GM10266 (cell line): ENCODE results near the gene PITPNM3.
A peak's percentile ranks its signal among the peaks of the same experiment; 100 is the strongest.
"Not testable (repeated sequence)": the region's sequence is repeated elsewhere in the genome, so short reads cannot be mapped to it uniquely, and the experiment has no call there.

ENCODE experiments used
- DNase-seq: peaks from one replicate; pipeline ENCODE4 v3.0.0; 2012; ENCODE audit errors: extremely low spot score
- TF ChIP-seq, protein P1 (sequence below): IDR thresholded peaks from 2 replicates; pipeline ENCODE4 v1.5.1; 2012; ENCODE audit warnings: mild to moderate bottlenecking, low read depth; ENCODE audit not compliant: control insufficient read depth, insufficient read depth; ENCODE audit errors: missing control alignments

PITPNM3 gene

DNA sequence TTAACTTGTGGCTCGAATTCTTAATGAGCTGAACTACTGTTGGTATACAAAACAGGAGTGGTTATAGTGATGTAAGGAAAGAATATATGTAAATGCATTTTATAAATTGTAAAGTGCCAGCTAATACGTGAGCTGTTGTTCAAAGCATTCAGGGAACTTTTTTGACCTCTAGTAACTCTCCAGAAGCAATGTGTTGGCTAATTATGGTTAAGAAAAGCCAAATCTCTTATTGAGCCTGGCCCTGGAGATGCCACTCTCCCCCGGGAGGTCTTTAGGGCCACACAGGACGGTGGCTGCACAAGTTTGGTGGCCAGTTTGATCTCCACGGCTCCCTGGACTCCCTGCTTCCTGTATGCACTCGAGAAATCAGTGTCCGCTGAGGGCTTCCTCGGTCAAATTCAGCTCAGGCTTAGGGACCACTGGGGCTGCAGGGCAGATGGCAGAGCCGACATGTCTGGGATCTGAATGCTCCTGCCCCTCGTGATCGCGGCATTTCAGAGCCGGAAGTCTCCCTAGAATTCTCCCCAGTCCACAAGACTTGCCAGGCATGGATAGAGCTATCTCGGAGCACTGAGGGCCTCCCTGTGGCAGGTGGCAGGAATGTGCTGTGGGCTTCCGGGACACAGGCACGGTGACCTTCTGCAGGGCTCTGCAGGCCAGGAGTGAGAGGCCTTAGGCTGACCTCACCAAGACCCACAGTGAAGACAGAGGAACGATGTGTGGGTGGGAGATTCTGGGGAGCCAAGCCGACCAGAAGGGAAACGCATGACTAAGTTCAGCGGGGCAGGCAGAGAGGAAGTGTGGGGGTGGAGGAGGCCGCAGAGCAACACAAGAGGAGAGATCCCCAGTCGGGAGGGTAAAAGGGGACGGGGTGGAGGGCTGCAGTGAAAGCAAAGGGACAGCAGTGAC, 18.6 kb upstream of the PITPNM3 start:
- DNase-seq: peak; percentile 69
- TF ChIP-seq, protein P1, sequence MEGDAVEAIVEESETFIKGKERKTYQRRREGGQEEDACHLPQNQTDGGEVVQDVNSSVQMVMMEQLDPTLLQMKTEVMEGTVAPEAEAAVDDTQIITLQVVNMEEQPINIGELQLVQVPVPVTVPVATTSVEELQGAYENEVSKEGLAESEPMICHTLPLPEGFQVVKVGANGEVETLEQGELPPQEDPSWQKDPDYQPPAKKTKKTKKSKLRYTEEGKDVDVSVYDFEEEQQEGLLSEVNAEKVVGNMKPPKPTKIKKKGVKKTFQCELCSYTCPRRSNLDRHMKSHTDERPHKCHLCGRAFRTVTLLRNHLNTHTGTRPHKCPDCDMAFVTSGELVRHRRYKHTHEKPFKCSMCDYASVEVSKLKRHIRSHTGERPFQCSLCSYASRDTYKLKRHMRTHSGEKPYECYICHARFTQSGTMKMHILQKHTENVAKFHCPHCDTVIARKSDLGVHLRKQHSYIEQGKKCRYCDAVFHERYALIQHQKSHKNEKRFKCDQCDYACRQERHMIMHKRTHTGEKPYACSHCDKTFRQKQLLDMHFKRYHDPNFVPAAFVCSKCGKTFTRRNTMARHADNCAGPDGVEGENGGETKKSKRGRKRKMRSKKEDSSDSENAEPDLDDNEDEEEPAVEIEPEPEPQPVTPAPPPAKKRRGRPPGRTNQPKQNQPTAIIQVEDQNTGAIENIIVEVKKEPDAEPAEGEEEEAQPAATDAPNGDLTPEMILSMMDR: peak; percentile 14

- DNase-seq: no peak
- TF ChIP-seq, protein P1: no peak
Observed at GRCh38 chr17:6573982-6574686, 17.8 kb upstream of the PITPNM3 start.

DNA sequence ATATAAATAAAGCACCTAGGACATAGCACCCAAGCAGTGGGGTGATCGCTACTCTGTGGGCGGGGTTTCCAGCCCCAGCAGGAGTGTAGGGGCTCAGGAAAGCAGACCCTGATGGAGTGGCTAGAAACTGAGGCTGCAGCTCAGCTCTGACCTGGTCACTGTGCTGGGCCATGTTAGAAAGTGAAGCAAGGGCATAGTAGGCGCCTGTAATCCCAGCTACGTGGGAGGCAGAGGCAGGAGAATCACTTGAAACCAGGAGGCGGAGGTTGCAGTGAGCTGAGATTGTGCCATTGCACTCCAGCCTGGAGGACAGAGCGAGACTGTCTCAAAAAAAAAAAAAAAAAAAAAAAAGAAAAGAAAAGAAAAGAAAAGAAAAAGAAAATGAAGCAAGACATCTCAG, 17.1 kb upstream of the PITPNM3 start:
- not testable (repeated sequence) for DNase-seq

DNA sequence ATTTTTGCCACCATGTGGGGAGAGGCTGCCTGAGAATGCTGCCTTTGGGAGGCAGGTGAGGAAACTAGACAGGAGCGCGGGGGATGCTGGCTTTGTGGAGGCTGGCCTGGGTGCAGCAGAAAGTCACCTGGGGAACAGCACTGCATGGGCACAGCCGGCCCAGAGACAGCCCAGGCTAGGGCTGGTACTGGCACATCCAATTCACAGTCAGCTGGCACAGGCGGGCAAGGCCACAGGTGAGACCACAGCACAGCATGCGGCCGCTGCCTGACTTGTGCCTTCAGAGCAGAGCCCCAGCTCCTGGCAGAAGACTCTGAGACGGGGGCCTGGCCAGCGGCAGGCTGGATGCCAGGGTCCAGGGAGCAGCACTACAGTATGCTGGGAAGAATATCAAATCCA, 16.6 kb upstream of the PITPNM3 start:
- TF ChIP-seq, protein P1: no peak
- no peak for DNase-seq

GRCh38 chr17:6571452-6571781, 15.1 kb upstream of the PITPNM3 start:
- TF ChIP-seq, protein P1: no peak
- DNase-seq: no peak

DNA sequence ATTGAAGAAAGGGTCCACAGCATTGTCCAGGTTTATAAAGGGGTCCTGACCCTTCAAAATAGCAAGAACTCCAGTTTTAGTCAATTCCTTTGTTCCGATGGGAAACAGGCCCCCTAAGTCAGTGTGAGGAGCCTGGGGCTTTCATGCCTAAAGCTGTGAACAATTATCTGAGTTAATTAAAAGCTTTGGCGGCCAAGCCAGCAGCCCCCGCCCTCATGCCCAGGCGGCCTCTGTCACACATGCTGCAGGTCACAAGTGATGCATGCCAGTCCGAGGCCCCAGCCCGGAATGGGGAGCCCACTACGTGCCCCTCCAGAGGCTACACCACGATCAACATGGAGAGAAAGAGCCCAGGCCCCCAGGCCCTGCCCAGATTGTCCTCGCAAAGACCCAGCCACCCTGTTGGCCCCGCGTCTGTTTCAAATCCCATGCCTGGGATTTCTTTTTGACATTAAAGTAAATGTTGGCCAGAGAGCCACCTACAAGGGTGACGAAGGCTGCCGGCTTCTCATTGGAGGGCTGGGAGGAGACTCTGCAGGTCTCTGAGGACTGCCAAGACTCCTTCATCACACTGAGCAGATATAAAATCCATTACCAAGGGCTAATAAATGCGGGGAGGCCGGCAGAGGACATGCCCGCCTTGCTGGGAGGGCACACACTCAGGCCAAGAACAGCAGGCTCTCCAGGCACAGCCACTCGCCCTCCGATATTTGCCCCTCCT, 14.5 kb upstream of the PITPNM3 start:
- DNase-seq: no peak
- TF ChIP-seq, protein P1: no peak

- no peak for DNase-seq
- TF ChIP-seq, protein P1: no peak
Observed at GRCh38 chr17:6569370-6570285, 13.3 kb upstream of the PITPNM3 start.
